ENCODE measurements around the gene SH2D3A. TPM values are rescaled to one million over a fixed set of nuclear protein-coding genes. Genes with fewer than 3 reads are reported as not detected.
"Not testable (repeated sequence)": the region's sequence is repeated elsewhere in the genome, so short reads cannot be mapped to it uniquely, and the experiment has no call there.

The SH2D3A gene
- total and polyA plus RNA-seq, 2 donors (not counting 1 experiment from before 2014, with no cell fraction given) = 36.1 to 54.1 TPM

GRCh38 chr19:6777434-6777833 lies 10.2 kb upstream of the SH2D3A start:
- ChIA-PET CTCF (no interaction called here), POLR2A (interaction anchor here (2.5 kb wide), 1 partner anchor 23 kb away, joined by 6 read pairs; no protein-coding TSS in a partner anchor)
- H3K27me3 ChIP-seq (replicated peaks in 1 of 4; ENCODE audit: control extremely low read depth in 1 of 4, control insufficient read depth in 3 of 4, insufficient read depth in 4 of 4, low read length in 3 of 4) = no peaks in the 10 kb centered on the region
- H3K4me1 ChIP-seq (ENCODE audit: control insufficient read depth in 2 of 2, insufficient read depth in 2 of 2, low read length in 2 of 2) = peaks cover 30 to 55% of the 10 kb centered on the region in 2 donors
- peaks cover 51% of the 10 kb centered on the region for H3K4me1 Mint-ChIP-seq
- no peaks in the 10 kb centered on the region for H3K9me3 ChIP-seq (ENCODE audit: control extremely low read depth in 1 of 3, control insufficient read depth in 2 of 3, insufficient read depth in 1 of 3, low read length in 2 of 3)
- H3K27ac Mint-ChIP-seq = peak overlapping the region; percentile 54
- H4K20me1 ChIP-seq (ENCODE audit: control insufficient read depth, insufficient read depth, low read length, poor library complexity, severe bottlenecking) = peaks cover 83% of the 10 kb centered on the region
- peak overlapping the region; percentile 13 for H3K4me3 Mint-ChIP-seq
- 94% methylated on average over 1 of the region's 2 CpGs for WGBS (ENCODE audit: insufficient coverage)
- peaks cover 96% of the 10 kb centered on the region for H3K79me2 ChIP-seq (ENCODE audit: control insufficient read depth, insufficient read depth, low read length)
- no peak overlapping the region for H3K9ac ChIP-seq (ENCODE audit: low read length)
- H3K27ac ChIP-seq (ENCODE audit: low read length in 2 of 2) = peak overlapping the region in 1 of 2 donors; percentile 65
- ATAC-seq (ENCODE audit: low read depth) (no peak), DNase-seq (no peak)
- intact Hi-C loops (cut with micrococcal nuclease) = loop anchor here (10.0 kb wide), 1 partner anchor 567 kb away; the partner anchor contains the start of gene ARHGEF18
- no peak overlapping the region for H3K4me3 ChIP-seq (ENCODE audit: control extremely low read depth in 1 of 5, extremely low read depth in 1 of 5, insufficient read depth in 1 of 5, low read depth in 2 of 5, low read length in 4 of 5)
- TF ChIP-seq EZH2 (IDR thresholded peaks at IDR 0.05; ENCODE audit: borderline replicate concordance, insufficient read depth, low read depth, low read length, poor library complexity, severe bottlenecking) (no peak), CTCF (IDR thresholded peaks at IDR 0.05) (no peak)
- peaks cover 3 to 46% of the 10 kb centered on the region in 2 experiments for H3K36me3 ChIP-seq (replicated peaks in 1 of 2; ENCODE audit: control extremely low read depth in 1 of 2, control insufficient read depth in 1 of 2, extremely low read depth in 1 of 2, insufficient read depth in 2 of 2, low read length in 1 of 2)
- H3K4me2 ChIP-seq (replicated peaks; ENCODE audit: low read depth, low read length, poor library complexity, severe bottlenecking) = no peak overlapping the region
- no peaks in the 10 kb centered on the region for H3K27me3 Mint-ChIP-seq
- H2AFZ ChIP-seq (ENCODE audit: insufficient read depth, low read depth, low read length, poor library complexity, severe bottlenecking) = no peak overlapping the region
- H3K9me3 Mint-ChIP-seq (ENCODE audit: insufficient read depth) = no peaks in the 10 kb centered on the region

GRCh38 chr19:6776999-6777398 lies 9.8 kb upstream of the SH2D3A start:
- intact Hi-C loops (cut with micrococcal nuclease) = loop anchor here (10.0 kb wide), 1 partner anchor 568 kb away; the partner anchor contains the start of gene ARHGEF18
- CTCF ChIA-PET = no interaction called here
- Mint-ChIP-seq H3K27me3 (no peaks in the 10 kb centered on the region), H3K4me1 (peaks cover 56% of the 10 kb centered on the region), H3K4me3 (peak overlapping the region; percentile 13), H3K9me3 (ENCODE audit: insufficient read depth) (no peaks in the 10 kb centered on the region), H3K27ac (no peak overlapping the region)
- TF ChIP-seq CTCF (IDR thresholded peaks at IDR 0.05) (no peak), EZH2 (IDR thresholded peaks at IDR 0.05; ENCODE audit: borderline replicate concordance, insufficient read depth, low read depth, low read length, poor library complexity, severe bottlenecking) (no peak)
- Histone ChIP-seq H4K20me1 (ENCODE audit: control insufficient read depth, insufficient read depth, low read length, poor library complexity, severe bottlenecking) (peaks cover 81% of the 10 kb centered on the region), H3K4me3 (ENCODE audit: control extremely low read depth in 1 of 5, extremely low read depth in 1 of 5, insufficient read depth in 1 of 5, low read depth in 2 of 5, low read length in 4 of 5) (no peak overlapping the region), H2AFZ (ENCODE audit: insufficient read depth, low read depth, low read length, poor library complexity, severe bottlenecking) (no peak overlapping the region), H3K9me3 (ENCODE audit: control extremely low read depth in 1 of 3, control insufficient read depth in 2 of 3, insufficient read depth in 1 of 3, low read length in 2 of 3) (no peaks in the 10 kb centered on the region), H3K27me3 (replicated peaks in 1 of 4; ENCODE audit: control extremely low read depth in 1 of 4, control insufficient read depth in 3 of 4, insufficient read depth in 4 of 4, low read length in 3 of 4) (no peaks in the 10 kb centered on the region), H3K27ac (ENCODE audit: low read length in 2 of 2) (peak overlapping the region in 1 of 2 donors; percentile 65), H3K4me2 (replicated peaks; ENCODE audit: low read depth, low read length, poor library complexity, severe bottlenecking) (no peak overlapping the region), H3K79me2 (ENCODE audit: control insufficient read depth, insufficient read depth, low read length) (peaks cover 95% of the 10 kb centered on the region), H3K9ac (ENCODE audit: low read length) (no peak overlapping the region), H3K4me1 (ENCODE audit: control insufficient read depth in 2 of 2, insufficient read depth in 2 of 2, low read length in 2 of 2) (peaks cover 34 to 58% of the 10 kb centered on the region in 2 donors), H3K36me3 (replicated peaks in 1 of 2; ENCODE audit: control extremely low read depth in 1 of 2, control insufficient read depth in 1 of 2, extremely low read depth in 1 of 2, insufficient read depth in 2 of 2, low read length in 1 of 2) (peaks cover 3 to 46% of the 10 kb centered on the region in 2 experiments)
- POLR2A ChIA-PET = no interaction called here
- ATAC-seq (ENCODE audit: low read depth) = no peak
- WGBS (ENCODE audit: insufficient coverage) = 97% methylated on average over 3 of the region's 4 CpGs
- DNase-seq = no peak

- H3K4me2 ChIP-seq (replicated peaks; ENCODE audit: low read depth, low read length, poor library complexity, severe bottlenecking) = peak overlapping the region; percentile 43
- Mint-ChIP-seq H3K4me3 (peak overlapping the region; percentile 35), H3K4me1 (peaks cover 54% of the 10 kb centered on the region), H3K27ac (peak overlapping the region; percentile 13)
- ATAC-seq (ENCODE audit: low read depth); H3K27me3 ChIP-seq (replicated peaks in 1 of 4; ENCODE audit: control extremely low read depth in 1 of 4, control insufficient read depth in 3 of 4, insufficient read depth in 4 of 4, low read length in 3 of 4); H3K9me3 ChIP-seq (ENCODE audit: control extremely low read depth in 1 of 3, control insufficient read depth in 2 of 3, insufficient read depth in 1 of 3, low read length in 2 of 3); H3K27me3 Mint-ChIP-seq; H3K4me3 ChIP-seq (ENCODE audit: control extremely low read depth in 1 of 5, extremely low read depth in 1 of 5, insufficient read depth in 1 of 5, low read depth in 2 of 5, low read length in 4 of 5); H2AFZ ChIP-seq (ENCODE audit: insufficient read depth, low read depth, low read length, poor library complexity, severe bottlenecking); POLR2A ChIA-PET; DNase-seq; H3K9me3 Mint-ChIP-seq (ENCODE audit: insufficient read depth); H3K9ac ChIP-seq (ENCODE audit: low read length): not testable (repeated sequence)
- peak overlapping the region in 1 of 2 donors; percentile 23 for H3K27ac ChIP-seq (ENCODE audit: low read length in 2 of 2)
- CTCF ChIA-PET = interaction anchor here (1.0 to 5.2 kb wide), 3 partner anchors 24 to 88 kb away, joined by 3 to 41 read pairs (median 4); partner anchors contain the start of genes GPR108 and TRIP10
- H3K36me3 ChIP-seq (replicated peaks in 1 of 2; ENCODE audit: control extremely low read depth in 1 of 2, control insufficient read depth in 1 of 2, extremely low read depth in 1 of 2, insufficient read depth in 2 of 2, low read length in 1 of 2) = peaks cover 3 to 43% of the 10 kb centered on the region in 2 experiments
- H3K79me2 ChIP-seq (ENCODE audit: control insufficient read depth, insufficient read depth, low read length) = peaks cover 90% of the 10 kb centered on the region
- intact Hi-C loops (cut with micrococcal nuclease) = loop anchor here (10.0 kb wide), 1 partner anchor 569 kb away; the partner anchor contains the start of gene ARHGEF18
- peaks cover 37 to 57% of the 10 kb centered on the region in 2 donors for H3K4me1 ChIP-seq (ENCODE audit: control insufficient read depth in 2 of 2, insufficient read depth in 2 of 2, low read length in 2 of 2)
- peaks cover 75% of the 10 kb centered on the region for H4K20me1 ChIP-seq (ENCODE audit: control insufficient read depth, insufficient read depth, low read length, poor library complexity, severe bottlenecking)
Observed at GRCh38 chr19:6776045-6776444, 8.8 kb upstream of the SH2D3A start.

Measured in B cell (primary cell).